Measurements from ENCODE around the gene KRI1.
"Not testable (repeated sequence)": the region's sequence is repeated elsewhere in the genome, so short reads cannot be mapped to it uniquely, and the experiment has no call there.

KRI1 gene

DNA sequence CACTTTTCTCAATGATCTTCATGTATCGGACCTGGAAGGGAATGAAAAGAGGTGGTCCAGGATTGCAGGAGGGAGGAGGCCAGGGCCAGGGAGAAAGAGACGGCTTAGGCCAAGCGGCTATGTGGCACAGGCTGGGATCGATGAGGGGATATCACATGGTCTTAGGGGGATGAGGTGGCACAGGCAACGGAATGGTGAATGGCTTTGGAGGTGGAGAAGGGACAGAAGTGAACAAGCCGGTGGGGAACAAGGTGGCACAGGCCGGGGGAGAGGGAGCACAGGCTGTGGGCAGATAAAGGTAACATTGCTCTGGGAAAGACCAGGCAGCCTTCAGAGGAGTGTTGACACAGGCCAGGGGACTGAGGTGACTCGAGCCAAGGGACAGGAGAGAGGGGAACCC, 8.7 kb upstream of the KRI1 start:
- DNase-seq: no peak

DNA sequence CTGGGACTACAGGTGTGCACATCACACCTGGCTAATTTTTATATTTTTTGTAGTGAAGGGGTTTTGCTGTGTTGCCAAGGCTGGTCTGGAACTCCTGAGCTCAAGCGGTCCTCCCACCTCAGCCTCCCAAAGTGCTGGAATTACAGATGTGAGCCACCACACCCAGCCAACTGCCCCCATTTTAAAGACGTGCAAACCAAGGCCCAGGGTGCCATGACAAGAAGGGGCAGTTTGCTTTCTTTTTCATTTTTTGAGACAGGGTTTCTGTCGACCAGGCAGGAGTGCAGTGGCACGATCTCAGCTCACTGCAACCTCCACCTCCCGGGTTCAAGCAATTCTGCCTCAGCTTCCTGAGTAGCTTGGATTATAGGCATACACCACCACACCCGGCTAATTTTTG, 8.0 kb upstream of the KRI1 start:
- DNase-seq: not testable (repeated sequence)

- peak; percentile 63 for DNase-seq
These were observed 3.2 kb upstream of the KRI1 start, which contains the start of gene CDKN2D for GRCh38 chr19:10568826-10569651. TSS of gene CDKN2D (minus strand) at chr19:10568979. CDS start at chr19:10568653, 326 bp downstream.

DNA sequence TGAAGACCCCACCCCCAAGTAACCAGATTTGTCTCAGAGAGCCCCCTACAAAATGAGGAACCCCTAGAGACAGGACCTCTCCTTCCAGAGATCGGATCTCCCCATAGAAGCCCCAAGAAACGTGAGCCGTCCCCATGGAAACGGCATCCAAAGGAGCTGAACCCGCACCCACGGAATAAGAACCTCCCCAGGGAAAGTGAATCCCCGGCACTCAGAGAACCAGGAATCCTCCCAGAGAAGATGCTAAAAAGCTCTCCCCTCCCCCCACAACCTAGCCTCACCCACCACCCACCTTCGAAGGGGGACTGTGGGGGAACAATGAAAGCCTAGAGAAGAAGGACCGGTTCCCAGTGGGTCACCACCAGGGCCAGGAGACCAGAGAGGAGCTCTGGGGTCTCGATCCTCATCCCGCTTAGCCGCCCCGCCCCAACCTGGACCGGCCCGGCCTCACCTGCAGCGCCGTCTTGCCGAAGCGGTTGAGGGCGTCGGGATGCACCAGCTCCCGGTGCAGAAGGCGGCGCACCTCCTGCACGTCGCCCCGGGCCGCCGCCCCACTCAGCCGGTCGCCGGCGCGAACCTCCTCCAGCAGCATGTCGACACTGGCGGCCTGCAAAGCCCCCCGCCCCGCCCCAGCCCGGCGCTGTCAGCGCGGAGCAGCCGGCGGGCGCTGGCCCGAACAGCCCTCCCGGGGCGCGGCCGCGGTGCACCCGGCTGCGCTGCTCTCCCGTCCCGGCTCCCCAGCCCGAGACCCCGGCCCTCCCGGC, 2.4 kb upstream of the KRI1 start:
- no peak for DNase-seq

GRCh38 chr19:10567656-10568055, 1.8 kb upstream of the KRI1 start:
- no peak for DNase-seq

DNA sequence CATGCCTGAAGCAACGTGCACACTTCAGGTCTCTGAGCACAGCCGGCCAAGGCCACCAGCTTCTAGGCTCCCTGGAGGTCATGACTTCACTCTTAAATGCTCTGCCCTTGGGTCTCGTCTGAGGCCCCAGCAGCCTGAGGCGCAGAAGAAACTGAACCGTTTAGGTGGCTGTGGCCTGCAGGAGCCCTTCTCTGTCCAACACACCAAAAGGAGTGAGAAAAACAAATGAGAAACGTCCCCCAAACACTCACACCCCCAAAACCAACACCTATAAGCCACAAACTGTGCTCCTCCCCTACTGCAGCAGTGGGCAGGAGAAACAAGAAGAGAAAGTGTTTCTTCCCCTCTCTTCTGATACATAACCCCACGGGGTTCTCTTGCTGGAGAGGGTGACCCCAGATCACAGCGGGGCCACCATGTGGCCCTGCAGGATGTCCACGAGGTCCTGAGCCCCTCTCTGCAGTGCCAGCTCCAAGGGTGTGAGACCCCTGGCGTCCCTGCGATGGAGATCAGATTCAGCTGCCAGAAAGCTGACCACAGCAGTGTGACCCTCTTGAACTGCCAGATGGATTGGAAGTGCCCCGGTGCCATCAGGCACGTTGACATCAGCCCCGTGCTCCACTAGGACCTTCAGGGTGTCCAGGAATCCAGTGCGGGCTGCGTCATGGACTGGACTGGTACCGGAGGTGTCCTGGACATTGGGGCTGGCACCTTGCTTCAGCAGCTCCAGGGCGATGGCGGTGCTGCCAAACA, 1.0 kb upstream of the KRI1 start:
- no peak for DNase-seq

DNA sequence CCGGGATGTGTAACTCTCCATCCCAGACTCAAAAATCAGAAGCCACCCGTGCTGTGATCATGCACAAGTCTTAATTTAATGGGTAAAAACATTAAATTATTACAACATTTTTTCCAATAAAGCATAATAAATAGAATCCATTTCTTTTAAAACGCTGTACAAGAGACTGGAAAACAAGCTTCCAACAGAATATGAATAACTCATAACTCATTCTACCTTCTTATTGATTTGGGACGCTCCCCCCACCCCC, 523 bp upstream of the KRI1 start:
- DNase-seq: no peak

GRCh38 chr19:10565028-10565566, 713 bp downstream of the KRI1 start:
- DNase-seq: no peak

DNA sequence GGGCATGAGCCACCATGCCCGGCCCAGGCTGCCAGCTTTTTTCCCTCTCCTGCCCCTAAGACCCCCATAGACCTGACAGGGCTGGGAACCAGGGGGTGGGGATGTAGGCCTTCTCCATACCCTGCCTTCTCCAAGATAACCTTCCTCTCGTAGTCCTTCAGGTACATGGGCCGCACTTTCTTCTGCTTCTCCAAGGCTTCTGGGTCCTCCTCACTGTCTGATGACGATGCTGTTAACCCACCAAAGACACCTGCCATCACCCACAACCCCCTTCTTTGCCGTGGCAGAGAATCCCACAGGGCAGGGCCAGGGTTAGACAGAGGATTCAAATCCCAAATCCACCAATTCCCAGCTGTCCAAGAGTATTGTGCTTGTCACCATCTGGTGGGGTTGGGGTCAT, 3.2 kb downstream of the KRI1 start:
- no peak for DNase-seq

DNA sequence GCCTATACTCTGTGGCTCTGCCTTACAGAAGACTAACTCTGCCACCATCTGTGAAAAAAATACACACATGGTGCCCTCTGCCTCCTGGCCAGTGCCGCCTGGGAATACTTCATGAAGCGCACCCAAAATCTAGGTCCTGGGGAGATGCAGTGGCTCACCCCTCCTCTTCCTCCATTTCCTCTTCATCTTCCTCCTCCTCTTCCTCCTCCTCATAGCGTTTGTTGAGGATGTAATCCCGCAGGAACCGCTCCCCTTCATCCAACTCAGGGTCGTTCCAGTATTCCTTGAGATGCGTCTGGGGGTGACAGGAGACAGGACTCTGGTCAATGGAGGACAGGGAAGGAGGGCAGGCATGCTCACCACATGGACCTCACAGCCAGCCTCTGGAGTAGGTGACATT, 5.7 kb downstream of the KRI1 start:
- DNase-seq: no peak

DNA sequence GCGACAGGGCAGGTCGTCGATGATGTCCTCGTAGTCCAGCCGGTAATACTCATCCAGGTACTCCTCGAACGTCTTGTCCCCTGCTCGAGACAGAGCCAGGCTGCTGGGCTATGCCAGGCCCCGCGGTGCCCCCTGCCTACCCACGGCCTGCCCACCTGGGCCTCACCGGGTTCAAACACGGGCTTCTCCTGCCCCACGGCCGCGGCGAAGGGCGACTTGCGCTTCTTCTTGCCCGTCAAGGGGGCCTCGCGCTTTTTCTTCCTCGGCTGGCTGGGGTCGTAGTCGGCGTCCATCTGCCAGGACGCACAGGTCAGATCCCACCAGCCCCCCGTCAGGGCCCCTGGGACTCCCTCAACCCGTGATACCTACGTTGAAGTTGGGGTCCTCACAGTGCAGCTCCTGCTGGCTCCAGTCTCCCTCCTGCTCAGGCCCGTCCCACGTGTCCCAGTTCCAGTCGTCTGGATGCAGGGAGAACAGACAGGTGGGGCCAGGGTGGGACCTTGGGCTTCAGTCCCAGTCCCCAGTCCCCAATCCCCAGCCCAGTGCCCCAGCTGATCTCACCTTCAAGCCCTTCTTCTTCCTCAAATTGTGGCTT, 8.1 kb downstream of the KRI1 start:
- no peak for DNase-seq

- no peak for DNase-seq
These were observed 10.2 kb downstream of the KRI1 start for GRCh38 chr19:10555610-10555973.

- DNase-seq: no peak
These were observed 10.8 kb downstream of the KRI1 start for GRCh38 chr19:10554760-10555609.

GRCh38 chr19:10553943-10554381, 11.8 kb downstream of the KRI1 start:
- DNase-seq: no peak

- no peak for DNase-seq
These were observed 12.6 kb downstream of the KRI1 start for GRCh38 chr19:10553087-10553667.

- DNase-seq: no peak
These were observed 13.2 kb downstream of the KRI1 start for GRCh38 chr19:10552510-10553053.

DNA sequence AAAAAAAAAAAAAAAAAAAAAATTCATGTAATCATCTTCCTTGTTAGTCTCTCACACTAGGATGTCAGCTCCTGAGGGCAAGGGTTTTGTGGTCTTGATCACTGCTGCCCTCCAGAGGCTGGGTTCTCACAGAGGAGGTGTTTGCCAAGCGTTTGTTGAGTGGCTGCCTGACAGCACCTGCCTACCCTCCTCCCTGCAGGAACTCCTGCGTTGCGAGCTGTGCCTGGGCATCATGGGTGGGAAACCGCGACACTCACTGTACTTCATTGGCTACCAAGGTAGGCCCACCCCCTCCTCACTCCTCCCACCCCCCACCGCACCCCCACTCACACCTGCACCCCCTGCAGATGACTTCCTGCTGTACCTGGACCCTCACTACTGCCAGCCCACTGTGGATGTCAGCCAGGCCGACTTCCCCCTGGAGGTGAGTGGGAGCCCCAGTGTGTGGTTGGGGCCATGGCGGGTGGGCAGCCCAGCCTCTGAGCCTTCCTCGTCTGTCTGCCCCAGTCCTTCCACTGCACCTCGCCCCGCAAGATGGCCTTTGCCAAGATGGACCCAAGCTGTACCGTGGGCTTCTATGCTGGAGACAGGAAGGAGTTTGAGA, 14.0 kb downstream of the KRI1 start:
- DNase-seq: no peak

DNA sequence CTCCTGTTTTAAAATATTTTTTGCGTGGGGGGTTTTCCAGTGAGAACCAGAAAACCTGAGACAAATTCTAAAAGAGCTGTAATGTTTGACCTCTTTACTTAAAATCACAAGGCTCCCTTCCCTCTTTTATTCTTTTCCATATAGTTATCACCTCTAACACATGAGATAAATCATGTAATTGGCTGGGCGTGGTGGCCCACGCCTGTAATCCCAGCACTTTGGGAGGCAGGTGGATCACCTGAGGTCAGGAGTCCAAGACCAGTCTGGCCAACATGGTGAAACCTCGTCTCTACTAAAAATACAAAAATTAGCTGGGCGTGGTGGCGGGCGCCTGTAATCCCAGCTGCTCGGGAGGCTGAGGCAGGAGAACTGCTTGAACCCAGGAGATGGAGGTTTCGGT, 14.8 kb downstream of the KRI1 start:
- DNase-seq: not testable (repeated sequence)

DNA sequence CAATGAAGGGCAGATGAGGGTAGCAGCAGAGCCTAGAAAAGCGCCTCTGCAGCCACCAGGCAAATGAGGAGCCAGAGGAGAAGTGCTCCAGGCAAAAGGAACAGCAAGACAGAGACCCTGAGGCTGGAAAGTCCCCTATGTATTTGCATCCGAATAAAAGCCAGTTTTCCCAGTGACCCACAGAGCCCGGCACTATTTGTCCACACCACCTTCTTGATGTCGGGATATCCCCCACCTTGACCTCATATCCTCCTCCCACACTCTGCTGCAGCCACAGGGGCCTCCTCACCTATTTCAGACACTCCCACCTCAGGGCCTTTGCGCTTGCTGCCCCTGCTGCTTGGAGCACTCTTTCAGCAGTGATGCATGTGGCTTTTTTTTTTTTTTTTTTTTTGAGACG, 15.5 kb downstream of the KRI1 start:
- no peak for DNase-seq

DNA sequence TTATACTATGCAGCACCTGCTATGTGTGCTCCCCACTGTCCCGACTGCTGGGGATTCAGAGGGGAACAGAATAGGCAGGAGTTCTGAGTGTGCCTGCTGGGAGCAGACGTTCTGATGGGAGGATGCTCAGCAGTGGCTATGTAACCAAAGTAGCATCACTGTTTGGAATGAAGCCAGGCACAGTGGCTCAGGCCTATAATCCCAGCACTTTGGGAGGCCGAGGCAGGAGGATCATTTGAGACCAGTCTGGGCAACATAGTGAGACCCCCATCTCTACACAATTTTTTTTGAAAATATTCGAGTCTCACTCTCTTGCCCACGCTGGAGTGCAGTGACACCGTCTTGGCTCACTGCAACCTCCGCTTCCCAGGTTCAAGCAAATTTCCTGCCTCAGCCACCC, 16.1 kb downstream of the KRI1 start:
- no peak for DNase-seq

DNA sequence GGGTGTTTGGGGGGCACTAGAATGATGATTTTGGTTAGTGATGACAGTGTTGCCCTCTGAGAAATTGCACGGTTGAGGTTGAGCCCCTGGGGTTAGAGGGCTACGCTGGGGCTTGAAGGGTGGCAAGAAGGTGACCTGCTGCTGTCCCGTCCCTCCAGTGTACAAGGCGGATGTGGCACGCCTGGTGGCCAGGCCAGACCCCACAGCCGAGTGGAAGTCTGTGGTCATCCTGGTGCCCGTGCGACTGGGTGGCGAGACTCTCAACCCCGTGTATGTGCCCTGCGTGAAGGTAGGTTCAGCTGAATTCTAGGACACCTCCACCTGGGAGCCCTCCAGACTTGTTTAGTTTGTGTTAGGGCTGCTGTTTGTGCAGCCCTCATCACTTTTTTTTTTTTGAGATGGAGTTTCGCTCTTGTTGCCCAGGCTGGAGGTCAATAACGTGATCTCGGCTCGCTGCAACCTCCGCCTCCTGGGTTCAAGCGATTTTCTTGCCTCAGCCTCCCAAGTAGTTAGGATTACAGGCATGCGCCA, 17.0 kb downstream of the KRI1 start:
- no peak for DNase-seq

Measured in cortex of kidney (tissue), 1 donor.